ENCODE measurements around the gene SWT1. TPM values are rescaled to one million over a fixed set of nuclear protein-coding genes. Genes with fewer than 3 reads are reported as not detected.

Gene SWT1
- polyA plus RNA-seq, 1 of the 3 experiments (the other 2 are of a cell fraction) = 1.1 TPM

GRCh38 chr1:185267701-185268100, 110.7 kb downstream of the SWT1 start:
- Histone ChIP-seq H3K9ac (no peak overlapping the region), H3K36me3 (replicated peaks in 1 of 2; ENCODE audit: control insufficient read depth in 1 of 2, insufficient read depth in 2 of 2, low read length in 1 of 2) (peaks cover 0 to 2% of the 10 kb centered on the region in 2 experiments), H3K9me2 (no peaks in the 10 kb centered on the region), H3K79me2 (ENCODE audit: insufficient read depth) (no peaks in the 10 kb centered on the region), H3K4me1 (ENCODE audit: control insufficient read depth in 1 of 2, insufficient read depth in 2 of 2, low read depth in 1 of 2, low read length in 1 of 2) (no peaks in the 10 kb centered on the region; a peak in 2 of 4 replicates), H3K4me3 (ENCODE audit: low read depth in 2 of 2, low read length in 1 of 2) (no peak overlapping the region), H4K20me1 (ENCODE audit: insufficient read depth) (no peaks in the 10 kb centered on the region), H3K27ac (ENCODE audit: low read depth in 2 of 2, low read length in 1 of 2) (no peak overlapping the region), H3F3A (replicated peaks; ENCODE audit: insufficient read depth) (no peaks in the 10 kb centered on the region), H2AFZ (ENCODE audit: low read depth) (no peak overlapping the region), H3K27me3 (ENCODE audit: insufficient read depth) (no peaks in the 10 kb centered on the region), H3K4me2 (no peak overlapping the region), H3K9me3 (no peaks in the 10 kb centered on the region)
- CTCF ChIA-PET = interaction anchor here (1.0 kb wide), 1 partner anchor 10 kb away, joined by 4 read pairs; no protein-coding TSS in a partner anchor
- POLR2A ChIA-PET = no interaction called here
- DNase-seq = no peak
- TF ChIP-seq CTCF (IDR thresholded peaks at IDR 0.05) = no peak
- TF ChIP-seq CHD2 (IDR thresholded peaks at IDR 0.05; ENCODE audit: low read length, partially characterized antibody) = no peak
- TF ChIP-seq ZBTB33 (IDR thresholded peaks at IDR 0.05; ENCODE audit: borderline replicate concordance, low read depth) = no peak
- TF ChIP-seq RAD21 (IDR thresholded peaks at IDR 0.05; ENCODE audit: low read length) = no peak
- TF ChIP-seq TCF12 (IDR thresholded peaks at IDR 0.05) = no peak
- no peak for TF ChIP-seq TAF1 (IDR thresholded peaks at IDR 0.05; ENCODE audit: borderline replicate concordance, low read depth, low read length)
- TF ChIP-seq RXRA (IDR thresholded peaks at IDR 0.05; ENCODE audit: borderline replicate concordance, low read depth) = no peak
- no peak for TF ChIP-seq ELF1 (IDR thresholded peaks at IDR 0.05)
- TF ChIP-seq FOXM1 (IDR thresholded peaks at IDR 0.05; ENCODE audit: low read depth) = no peak
- TF ChIP-seq NRF1 (IDR thresholded peaks at IDR 0.05; ENCODE audit: low read depth, low read length) = no peak
- TF ChIP-seq IRF3 (IDR thresholded peaks at IDR 0.05; ENCODE audit: low read depth, low read length) = no peak
- TF ChIP-seq MEF2A (IDR thresholded peaks at IDR 0.05; ENCODE audit: borderline replicate concordance, low read depth) = no peak
- TF ChIP-seq PBX3 (IDR thresholded peaks at IDR 0.05) = no peak
